Stimulated activated CD8-positive, alpha-beta memory T cell treated with anti-CD3 and anti-CD28 coated beads, Interleukin-4, amount 100 ng/mL, for 48 hours (primary cell): ENCODE measurements around the gene SPCS3.
"Not testable (repeated sequence)": the region's sequence is repeated elsewhere in the genome, so short reads cannot be mapped to it uniquely, and the experiment has no call there.

ENCODE experiments used
- DNase-seq: peaks from one replicate; pipeline ENCODE4 v3.0.0-alpha.2; 2020

SPCS3 gene

DNA sequence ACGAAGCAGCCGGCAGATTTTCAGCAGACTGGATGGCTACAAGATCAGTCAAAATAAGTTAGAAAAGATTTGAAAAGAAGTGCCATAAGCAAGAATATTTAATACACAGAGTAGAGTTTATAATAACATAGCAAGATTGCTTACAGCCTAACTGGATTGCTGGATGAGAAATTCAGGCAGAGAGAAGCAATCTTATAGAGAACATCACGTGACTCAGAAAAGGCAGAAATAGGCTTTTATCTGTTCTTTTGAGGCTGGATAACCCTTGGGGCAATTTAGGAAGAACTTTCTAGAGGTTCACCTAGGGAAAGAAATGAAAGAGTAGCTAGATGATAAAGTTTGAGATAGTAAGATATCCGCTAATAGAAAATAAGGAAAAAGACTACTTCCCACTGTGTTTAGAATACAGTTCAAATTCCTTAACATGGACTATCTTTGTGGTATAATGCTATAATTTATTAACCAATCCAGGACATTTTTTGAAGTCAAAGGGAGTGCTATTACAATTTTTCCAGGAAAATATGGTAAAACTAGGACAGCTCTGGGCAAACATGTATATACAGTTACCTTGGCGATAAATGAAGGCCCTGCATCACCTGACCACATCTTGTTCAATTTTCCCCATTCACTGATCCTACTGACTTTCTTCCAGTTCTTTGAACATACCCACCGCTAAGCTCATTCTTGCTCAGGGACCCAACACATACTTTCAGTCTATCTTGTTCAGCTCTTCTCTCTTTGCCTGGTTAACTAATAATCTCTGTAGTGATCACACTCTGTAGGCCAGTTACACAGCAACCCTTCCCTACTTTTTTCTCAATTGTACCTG lies 12.7 kb upstream of the SPCS3 start:
- no peak for DNase-seq

DNA sequence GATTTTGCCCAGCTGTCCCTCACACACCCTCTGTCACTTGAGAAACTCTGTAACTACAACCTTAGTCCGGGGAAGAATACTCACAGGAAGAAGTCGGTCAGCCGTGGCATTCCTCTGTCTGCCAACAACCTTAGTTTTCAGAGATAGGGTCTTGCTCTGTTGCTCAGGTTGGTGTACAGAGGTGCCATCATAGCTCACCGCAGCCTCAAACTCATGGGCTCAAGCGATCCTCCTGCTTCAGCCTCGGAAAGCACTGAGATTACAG lies 12.2 kb upstream of the SPCS3 start:
- DNase-seq = no peak

DNA sequence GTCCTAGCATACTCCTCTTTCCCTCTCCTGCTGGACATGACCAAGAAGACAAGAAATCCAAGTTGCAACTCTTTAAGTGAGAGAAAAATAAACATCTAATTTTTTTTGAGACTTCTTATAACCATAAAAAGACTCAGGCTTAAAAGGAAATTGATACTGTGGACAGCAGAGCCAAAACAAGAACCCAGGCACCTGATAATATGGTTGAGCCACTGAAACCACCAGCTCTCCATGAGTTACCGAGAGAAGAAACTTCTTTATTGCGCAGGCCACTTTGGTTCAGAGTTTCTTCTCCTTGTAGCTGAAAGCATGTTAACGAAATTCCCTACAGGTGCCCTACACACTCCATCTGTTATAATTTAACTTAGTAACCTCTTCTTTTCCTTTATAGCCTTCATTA lies 11.3 kb upstream of the SPCS3 start:
- no peak for DNase-seq

DNA sequence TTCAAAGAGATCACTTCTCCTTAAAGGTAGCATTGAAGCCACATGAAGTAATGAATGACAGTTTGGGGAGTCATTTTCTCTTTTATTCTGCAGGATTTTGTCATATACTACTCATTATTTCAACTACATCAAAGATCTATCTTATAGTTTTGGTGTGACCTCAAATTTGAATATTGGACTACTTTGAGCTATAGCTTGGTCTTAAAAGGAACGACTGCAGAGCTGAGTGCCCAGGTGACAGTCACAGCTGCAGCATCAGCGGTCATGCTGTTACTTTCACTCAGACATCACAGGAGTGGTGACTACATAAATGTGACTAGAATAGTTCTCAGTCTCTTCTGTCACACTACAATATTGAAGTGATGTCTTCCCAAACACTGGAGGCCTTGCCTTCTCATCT lies 10.7 kb upstream of the SPCS3 start:
- DNase-seq = no peak

DNA sequence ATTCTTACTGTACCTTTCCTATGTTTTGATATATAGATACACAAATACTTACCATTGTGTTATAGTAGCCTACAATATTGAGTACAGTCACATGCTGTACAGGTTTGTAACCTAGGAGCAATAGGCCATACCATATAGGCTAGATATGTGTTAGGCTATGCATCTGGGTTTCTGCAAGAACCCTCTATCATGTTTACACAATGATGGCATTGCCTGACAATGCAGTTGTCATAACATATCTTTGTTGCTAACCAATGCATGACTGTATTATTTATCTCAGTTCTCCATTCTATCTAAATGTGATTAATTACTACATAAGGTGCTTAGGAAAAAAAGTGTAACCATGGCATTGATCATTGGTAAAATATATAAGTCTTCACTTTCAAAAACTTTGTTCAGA lies 10.0 kb upstream of the SPCS3 start:
- no peak for DNase-seq

DNA sequence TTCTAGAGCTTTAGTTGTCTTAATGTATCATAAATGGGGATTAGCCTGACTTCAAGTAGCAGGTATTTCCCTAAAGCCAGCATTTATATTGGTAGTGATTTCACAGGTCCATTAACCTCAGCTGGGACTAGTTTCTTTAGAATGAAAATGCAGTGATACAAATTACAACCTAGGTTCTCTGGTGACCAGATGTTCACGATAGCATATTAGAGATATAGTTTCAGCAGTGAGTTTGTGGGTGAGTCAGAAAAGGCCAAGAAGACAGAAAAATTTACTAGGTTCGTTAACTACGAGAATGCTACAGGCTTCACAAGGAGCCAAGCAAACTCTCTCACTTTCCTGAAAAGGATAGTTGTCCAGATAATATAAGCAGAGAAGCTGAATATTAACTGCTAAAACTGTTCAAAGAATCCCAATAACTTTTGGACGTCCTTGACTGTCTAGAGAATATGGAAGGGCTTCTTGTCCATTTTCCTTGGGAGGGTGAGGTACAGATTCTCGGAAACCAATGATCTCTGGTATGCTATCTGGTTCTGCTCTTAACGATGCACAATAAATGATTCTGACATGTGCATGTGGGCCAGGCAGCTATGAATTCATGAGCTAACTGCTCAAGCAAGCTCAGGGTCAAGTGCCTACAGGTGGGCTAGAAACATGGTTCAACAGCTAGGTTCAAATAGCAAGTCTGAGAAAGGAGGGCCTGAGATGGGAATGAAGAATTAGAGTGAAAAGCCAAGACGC lies 6.0 kb upstream of the SPCS3 start:
- no peak for DNase-seq

DNA sequence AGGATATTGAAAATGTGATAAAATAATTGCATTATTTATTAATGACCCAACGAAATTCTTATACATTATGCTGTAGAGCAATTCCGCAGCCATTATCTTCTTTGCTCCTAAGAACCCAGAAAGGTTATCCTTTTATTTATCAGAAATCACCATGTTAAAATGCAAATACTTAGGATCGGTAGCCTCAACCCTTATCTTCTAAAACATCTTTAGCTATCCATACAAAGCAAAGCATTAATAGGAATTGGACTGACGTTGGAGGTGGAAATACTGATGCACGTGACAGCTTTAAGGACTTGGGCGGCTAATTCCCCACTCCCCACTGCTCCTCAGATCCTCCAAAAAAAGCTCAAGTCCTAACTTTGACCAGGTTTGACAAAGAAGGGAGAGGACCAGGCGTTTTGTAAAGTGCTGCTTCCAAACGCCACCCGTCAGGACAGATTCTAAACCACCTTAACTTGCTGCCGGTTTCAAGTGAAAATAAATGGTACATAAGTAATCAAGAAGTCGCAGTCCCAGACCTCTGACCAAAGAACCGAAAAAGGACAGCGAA lies 539 bp upstream of the SPCS3 start:
- no peak for DNase-seq

DNA sequence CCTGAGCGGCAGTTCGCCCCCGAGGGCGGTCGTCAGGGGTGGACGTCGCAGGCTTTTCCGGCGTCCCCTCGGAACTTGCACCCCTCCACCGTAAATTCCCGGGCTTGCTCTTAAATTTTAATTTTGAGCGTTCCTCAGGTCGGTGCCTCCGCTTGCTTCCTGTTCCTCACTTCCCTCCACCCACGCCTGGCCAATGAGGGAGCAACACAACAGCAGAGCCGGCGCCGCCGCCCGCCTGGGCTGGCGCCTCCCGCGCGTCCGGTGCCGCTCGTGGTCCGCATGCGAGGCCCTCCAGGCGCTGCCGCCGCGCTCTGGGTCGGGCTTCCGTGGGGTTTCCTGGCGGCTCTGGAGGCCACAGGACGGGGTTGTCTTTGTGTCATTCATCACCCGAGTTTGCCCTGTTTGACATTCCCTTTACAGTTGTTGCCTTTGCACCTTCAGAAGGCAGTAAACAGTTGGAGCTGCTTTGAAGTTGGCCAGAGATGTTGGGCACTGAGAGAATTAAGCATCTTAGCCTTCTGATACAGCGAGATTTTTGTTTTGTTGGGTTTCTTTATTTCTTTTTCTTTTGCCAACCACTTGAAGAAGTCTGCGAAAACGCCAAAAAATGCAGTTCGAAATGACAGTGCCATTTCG lies 692 bp downstream of the SPCS3 start:
- peak; percentile 90 for DNase-seq

DNA sequence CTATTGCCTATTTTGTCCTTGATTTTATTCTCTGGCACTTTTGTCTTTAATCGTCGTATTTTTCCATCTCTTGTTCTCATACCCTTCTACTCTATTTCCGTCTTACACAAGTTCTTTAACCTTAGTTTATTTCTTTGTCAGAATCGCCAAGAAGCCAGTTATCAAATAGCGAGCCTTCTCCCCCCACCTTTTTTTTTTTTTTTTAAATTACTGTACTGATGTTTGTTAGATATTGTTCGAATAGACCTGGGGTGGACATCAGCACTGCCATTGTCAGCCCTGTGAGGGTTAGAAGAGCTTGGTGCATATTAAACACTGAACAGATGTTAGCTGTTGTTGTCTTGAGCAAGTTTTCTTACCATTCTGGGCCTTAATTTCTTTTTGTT lies 1.2 kb downstream of the SPCS3 start:
- no peak for DNase-seq

DNA sequence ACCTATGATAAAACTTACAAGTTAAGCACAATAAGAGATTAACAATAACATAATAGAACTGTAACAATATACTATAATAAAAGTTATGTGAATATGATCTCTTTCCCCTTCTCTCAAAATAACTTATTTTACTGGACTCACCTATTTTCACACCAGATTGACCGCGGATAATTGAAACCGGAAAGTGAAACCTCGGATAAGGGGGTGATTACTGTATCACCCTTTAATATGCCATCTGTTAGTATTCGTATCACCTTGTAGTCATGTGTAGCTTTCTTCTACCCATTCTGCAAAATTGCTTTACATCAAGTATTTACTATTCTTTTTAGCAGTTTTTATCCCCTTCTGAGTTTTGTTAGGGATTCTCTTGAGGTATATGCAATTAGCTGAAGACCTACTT lies 1.8 kb downstream of the SPCS3 start:
- no peak for DNase-seq

DNA sequence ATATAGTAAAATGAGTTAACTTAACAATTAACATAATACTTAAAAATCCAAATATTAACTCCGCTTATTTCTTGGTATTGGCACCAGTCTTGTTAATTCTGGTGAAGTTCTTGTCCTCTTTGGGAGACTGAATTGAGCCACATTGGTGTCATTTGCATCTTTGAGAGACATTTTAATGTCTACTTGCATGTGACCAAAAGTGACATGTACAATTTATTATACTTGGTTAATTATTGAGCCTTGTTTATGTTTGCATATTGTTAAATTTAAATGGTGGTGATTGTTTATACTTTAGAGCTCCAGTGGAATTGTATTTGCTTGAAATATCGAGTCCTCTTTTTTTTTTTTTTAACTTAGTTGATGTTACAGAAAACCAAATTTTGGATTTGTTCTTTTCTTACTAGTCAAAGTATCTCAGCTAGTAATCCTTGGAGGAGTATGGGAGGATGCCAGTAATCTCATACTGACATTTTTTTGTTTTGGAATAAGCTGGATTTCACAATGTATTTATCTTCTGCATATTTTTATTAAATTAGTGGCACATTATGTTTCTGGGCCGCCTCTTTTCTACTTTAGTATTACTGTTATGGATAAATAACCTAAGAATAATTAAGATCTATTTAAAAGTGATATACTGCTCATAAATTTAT lies 3.9 kb downstream of the SPCS3 start:
- DNase-seq = no peak

DNA sequence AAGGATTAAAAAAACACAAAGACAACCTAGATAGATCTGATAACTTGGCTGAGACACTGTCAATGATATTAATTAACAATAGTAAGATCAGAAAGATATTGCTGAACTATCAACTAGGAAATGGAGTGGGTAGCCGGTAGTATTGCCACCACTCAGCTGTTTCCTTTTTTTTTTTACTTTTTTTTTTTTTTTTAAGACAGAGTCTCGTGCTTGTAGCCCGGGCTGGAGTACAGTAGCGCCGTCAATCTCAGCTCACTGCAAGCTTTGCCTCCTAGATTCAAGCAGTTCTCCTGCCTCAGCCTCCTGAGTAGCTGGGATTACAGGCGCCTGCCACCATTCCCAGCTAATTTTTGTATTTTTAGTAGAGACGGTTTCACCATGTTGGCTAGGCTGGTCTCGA lies 5.1 kb downstream of the SPCS3 start:
- DNase-seq = not testable (repeated sequence)

DNA sequence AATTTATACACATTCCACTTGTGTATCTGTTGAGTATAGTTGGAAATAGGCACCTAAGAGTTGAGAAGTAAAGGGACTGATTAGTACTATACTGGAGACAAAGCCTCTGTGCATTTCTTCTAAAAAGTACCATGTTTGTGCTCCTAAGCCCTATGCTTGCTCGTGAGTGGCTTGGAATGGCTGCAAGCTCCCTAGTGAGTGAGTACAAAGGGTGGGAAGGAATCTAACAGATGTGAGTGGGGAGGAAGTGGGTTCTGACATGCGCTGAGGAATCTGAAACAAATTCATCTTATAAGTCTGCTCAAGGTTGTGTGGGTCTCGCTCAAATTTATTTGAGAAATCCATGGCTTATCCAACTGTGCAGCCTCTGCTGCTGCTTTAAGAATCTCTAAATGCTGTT lies 13.3 kb downstream of the SPCS3 start:
- DNase-seq = no peak

DNA sequence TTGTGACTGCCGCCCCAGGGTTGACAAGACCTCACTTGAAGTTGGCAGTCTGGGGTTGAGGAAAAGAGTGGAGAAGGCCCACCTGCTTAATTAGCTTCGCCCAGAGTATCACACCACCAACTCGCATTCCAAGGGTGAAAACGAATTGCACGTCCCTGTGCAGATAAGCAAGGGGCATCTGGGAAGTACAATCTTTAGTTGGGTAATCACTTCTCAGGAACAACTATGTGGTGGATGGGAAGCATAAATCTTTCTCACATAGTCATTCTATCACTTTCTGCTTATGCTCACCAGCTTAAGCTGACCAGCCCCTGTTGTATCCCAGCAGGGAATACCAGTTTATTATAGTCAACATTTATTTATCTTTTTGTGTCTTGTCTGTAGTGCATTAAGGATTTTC lies 14.3 kb downstream of the SPCS3 start:
- DNase-seq = no peak

DNA sequence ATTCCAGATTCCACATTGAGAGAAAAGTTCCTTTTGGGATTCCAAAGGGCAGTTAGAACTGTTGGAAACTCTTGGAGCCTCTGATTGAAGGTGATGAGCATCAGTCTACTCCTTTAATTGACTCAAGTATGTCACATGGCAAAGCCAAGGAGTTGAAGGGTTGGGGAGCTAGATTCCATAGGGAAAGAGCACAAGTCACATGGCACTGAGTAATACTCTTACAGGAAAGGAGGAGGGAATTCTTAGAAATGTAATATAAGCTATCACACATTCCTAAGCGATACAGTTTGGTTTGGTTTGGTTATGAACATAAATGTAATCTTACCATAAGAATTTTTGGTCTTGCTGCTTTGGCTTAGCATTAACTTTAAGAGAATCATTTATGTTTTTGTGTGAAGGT lies 15.7 kb downstream of the SPCS3 start:
- no peak for DNase-seq

DNA sequence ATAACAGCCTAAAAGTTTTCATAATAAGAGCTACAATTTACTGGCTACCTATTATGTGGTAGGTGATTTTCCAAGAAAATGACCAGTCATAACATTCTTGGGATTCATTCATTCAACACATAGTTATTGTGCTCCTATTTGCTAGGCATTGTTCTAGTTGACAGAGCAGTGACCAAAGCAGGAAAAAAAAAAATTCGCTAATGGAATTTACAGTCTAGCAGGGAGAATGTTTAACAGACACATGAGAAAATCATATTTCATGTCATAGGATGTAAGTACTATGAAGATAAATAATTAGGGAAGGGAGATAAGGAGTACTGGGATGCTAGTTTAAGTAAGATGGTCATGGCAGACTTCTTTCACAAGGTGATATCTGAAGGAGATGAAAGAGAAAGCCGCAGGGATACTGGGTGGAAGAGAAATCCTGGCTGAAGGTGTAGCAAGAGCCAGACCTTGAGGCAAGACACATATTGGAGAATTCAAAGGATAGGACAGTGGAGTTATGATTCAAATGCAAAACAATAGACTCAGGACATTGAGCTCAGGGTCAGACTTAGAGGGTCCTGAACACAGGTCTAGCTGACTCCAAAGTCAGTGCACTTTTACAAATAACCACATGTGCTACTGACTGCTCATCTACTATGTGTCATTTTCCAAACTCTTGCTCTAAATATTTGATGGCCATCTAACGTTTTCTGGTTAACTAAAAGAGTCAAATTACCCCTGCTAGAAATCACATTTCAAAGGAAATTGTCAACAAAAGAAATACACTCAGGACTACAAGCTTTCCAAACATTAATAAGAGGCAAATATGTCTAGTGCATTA lies 20.4 kb downstream of the SPCS3 start:
- no peak for DNase-seq

DNA sequence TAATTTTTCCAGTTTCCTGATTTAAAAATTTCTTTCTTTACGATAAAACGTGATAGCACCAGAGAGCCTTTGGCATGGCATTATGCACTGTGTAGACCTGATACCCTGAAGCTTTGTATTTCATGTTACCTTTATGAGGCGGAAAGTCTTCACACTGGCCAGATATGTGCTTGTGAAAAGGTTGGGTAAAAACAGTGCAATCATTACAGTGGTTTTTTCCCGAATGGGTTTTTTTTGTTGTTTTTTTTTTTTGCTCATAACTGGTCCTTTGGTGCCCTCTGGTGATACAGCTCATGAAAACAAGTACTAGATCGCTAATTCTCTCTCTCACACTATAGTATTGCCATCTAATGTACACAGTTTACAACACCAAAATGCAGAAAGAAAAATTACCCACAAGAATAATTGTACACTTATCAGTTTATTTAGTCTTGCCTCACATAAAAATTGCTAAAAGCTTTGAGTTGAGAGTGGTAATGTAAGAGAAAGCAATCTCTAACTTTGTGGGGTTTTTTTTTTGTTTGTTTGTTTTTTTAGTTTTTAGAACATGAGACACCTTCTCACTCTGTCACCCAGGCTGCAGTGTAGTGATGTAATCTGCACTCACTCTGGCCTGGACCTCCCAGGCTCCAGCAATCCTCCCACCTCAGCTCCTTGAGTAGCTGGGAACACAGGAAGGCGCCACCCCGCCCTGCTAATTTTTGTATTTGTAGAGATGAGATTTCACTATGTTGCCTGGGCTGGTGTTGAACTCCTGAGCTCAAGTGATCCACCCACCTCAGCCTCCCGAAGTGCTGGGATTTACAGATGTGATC lies 21.3 kb downstream of the SPCS3 start:
- DNase-seq = no peak

DNA sequence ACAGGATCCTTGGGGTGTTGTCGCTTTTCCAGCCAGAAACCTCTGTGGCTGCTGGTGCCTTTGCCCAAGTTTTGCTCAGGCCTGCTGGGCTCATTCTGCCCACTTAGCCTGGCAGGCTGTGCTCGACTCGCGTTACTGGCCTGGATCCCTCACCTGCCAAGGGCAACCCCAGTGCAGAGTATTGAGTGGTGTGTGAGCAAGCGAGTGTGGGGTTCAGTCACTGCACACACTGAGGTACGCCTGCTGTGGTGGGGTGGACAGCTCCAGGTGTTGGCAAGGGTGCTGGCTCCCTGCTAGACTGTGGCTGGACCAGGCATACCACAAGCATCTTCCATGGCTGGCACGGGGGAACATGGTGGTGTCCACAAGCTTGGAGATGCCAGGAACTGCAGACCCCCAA lies 22.6 kb downstream of the SPCS3 start:
- DNase-seq = no peak

DNA sequence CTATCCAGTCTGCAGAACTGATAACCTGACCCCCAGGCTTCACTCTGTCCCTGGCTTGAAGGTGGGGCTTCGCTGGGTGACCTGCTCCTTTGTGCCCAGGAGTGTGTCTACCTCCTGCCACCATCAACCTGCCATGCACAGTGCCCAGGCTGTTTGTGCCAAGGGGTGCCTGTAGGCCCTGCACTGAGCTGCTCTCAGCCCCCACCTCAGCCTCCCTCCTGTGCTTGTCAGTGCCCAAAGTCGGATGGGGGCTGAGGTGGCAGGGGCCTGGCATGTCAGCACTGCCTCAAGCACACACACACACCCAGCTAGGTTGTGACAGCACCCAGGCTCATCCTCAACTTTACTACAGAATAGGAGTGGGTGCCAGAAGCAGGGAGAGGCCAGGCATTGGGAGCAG lies 23.5 kb downstream of the SPCS3 start:
- DNase-seq = no peak

DNA sequence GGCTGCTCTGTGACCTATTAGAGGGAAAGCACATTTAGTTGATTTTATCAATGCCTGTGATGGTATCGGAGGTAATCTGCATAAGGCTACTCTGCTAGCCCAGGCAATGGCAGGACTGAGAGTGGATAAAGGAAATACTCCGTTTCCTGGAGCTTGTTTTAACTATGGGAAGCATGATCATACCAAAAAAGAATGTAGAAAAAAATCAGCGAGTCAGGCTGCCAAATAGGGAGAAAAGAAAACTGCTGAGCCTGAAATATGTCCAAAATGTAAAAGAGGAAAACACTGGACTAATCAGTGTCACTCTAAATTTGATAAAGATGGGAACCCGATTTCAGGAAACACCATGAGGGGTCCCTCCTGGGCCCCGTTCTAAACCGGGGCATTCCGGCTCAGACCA lies 25.6 kb downstream of the SPCS3 start:
- DNase-seq = not testable (repeated sequence)

DNA sequence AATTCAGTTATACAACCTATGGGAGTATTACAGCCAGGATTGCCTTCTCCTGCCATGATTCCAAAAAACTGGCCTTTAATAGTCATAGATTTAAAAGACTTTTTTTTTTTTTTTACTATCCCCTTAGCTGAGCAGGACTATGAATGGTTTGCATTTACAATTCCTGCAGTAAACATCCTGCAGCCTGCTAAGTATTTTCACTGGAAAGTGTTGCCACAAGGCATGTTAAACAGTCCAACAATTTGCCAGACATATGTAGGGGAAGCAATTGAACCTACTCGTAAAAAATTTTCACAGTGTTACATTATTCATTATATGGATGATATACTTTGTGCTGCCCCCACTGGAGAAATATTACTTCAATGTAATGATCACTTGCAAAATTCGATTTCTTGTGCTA lies 27.1 kb downstream of the SPCS3 start:
- DNase-seq = not testable (repeated sequence)

DNA sequence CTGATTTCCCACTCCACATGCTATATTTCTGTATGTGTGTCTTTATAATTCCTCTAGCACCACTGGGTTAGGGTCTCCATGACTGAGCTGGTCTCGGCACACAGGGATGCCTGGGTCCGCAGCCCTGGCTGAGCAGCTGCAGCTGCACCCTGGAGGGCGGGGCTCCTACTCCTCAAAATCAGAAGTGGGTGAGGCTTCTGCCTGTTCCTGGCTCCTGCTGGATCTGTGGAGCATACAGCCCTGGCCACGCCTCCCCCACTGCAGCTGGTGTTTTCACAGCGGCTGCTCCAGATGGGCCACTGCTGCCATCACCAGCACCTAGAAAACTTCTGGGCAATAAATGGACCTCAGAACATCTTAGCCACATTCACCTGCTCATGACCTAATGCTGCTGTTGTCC lies 30.9 kb downstream of the SPCS3 start:
- DNase-seq = no peak
